Measurements from ENCODE around the gene DIP2A.
A peak's percentile ranks its signal among the peaks of the same experiment; 100 is the strongest.

Gene DIP2A, protein sequence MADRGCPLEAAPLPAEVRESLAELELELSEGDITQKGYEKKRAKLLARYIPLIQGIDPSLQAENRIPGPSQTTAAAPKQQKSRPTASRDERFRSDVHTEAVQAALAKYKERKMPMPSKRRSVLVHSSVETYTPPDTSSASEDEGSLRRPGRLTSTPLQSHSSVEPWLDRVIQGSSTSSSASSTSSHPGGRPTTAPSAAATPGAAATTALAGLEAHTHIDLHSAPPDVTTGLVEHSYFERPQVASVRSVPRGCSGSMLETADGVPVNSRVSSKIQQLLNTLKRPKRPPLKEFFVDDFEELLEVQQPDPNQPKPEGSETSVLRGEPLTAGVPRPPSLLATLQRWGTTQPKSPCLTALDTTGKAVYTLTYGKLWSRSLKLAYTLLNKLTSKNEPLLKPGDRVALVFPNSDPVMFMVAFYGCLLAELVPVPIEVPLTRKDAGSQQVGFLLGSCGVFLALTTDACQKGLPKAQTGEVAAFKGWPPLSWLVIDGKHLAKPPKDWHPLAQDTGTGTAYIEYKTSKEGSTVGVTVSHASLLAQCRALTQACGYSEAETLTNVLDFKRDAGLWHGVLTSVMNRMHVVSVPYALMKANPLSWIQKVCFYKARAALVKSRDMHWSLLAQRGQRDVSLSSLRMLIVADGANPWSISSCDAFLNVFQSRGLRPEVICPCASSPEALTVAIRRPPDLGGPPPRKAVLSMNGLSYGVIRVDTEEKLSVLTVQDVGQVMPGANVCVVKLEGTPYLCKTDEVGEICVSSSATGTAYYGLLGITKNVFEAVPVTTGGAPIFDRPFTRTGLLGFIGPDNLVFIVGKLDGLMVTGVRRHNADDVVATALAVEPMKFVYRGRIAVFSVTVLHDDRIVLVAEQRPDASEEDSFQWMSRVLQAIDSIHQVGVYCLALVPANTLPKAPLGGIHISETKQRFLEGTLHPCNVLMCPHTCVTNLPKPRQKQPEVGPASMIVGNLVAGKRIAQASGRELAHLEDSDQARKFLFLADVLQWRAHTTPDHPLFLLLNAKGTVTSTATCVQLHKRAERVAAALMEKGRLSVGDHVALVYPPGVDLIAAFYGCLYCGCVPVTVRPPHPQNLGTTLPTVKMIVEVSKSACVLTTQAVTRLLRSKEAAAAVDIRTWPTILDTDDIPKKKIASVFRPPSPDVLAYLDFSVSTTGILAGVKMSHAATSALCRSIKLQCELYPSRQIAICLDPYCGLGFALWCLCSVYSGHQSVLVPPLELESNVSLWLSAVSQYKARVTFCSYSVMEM (N-terminal part only)

DNA sequence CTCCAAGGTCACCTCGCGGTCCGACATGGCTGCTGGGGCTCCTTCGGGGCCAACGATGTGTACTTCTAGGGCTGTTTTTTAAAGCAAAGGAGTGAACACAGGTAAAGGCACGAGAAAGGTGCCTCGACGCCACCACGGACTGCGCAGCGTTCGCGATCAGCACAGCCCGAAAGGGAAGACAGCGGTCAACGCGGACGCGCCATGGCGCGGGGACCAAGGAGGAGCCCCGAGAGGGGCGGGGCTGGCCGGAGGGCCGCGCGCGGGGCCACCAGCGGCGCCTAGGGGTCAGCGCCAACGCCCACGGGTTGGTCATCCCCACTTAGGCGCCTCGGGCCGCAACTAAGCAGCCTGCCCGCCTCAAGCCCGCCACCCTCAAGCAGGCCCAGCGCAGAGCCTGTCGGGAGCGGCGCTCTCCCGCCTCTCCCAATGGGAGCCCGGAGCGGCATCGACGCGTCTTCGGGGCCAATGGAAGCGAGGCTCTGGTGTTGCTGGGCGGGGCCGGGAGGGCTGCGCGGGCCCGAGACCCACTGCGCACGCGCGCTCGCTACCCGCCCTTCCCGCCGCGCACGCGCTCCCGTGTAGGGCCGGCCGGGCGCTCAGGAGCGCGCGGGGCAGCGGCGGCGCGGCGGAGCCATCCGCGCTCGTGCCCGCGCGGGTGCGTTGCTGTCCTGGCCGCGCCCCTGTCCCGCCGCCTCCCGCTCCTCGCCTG, at the start of gene DIP2A:
Gene DIP2A, plus strand, starts transcription at position 577 of the 709 bp plus-strand sequence. CDS start 241 bp downstream, outside the sequence.
- Histone ChIP-seq H3K4me3 (ENCODE audit: low read length) (peak within 1 kb of the TSS; percentile 96), H3K27me3 (ENCODE audit: control insufficient read depth, insufficient read depth, low read length) (no peaks in the 10 kb centered on the region), H3K4me1 (ENCODE audit: control insufficient read depth, insufficient read depth, low read length) (no peaks in the 10 kb centered on the region), H3K9me3 (ENCODE audit: control insufficient read depth, insufficient read depth, low read length) (no peaks in the 10 kb centered on the region), H3K36me3 (ENCODE audit: control insufficient read depth, insufficient read depth, low read length) (0 out of 2 replicates have a peak, but pooled peaks cover 2% of the 10 kb centered on the region), H3K27ac (ENCODE audit: low read length) (no peak within 1 kb of the TSS)
- peak; percentile 86 for DNase-seq (ENCODE audit: low read depth, low spot score)
- no CpG with 5 or more reads among the region's 91 CpGs for WGBS (ENCODE audit: insufficient coverage, insufficient read length)

DNA sequence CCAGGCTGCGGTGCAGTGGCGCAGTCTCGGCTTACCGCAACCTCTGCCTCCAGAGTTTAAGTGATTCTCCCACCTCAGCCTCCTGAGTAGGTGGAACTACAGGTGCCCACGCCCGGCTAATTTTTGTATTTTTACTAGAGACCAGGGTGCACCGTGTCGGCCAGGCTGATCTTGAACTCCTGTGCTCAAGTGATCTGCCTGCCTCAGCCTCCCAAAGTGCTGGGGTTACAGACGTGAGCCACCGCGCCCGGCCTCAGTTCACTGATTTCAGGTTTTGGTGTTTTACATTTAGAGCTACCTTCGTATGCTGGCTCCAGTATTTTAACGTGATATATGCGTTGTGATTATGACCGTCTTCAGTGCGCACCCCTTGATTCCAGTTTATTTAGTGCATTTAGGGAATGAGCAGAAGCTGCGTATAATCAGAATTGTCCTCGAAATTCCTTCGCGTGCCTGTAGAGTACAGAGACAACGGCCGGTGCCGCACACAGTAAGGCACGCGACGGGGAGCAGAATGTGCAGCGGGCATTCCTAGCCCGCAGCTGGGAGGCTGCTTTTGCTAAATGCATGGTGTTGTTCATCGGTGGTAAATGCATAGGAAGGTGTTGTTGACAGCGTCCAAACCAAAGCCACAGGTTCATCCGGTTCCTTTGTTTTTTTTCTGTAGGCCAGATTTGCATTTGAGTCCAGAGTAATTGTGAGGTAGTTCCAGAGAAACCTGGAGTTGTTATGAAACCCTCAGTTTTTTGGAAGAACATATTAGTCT, 48.9 kb upstream of the DIP2A start:
- Histone ChIP-seq H3K4me3 (ENCODE audit: low read length) (no peak overlapping the region), H3K36me3 (ENCODE audit: control insufficient read depth, insufficient read depth, low read length) (0 out of 2 replicates have a peak, but pooled peaks cover 7% of the 10 kb centered on the region), H3K27me3 (ENCODE audit: control insufficient read depth, insufficient read depth, low read length) (no peaks in the 10 kb centered on the region), H3K27ac (ENCODE audit: low read length) (no peak overlapping the region), H3K4me1 (ENCODE audit: control insufficient read depth, insufficient read depth, low read length) (peaks cover 2% of the 10 kb centered on the region), H3K9me3 (ENCODE audit: control insufficient read depth, insufficient read depth, low read length) (no peaks in the 10 kb centered on the region)
- no CpG with 5 or more reads among the region's 32 CpGs for WGBS (ENCODE audit: insufficient coverage, insufficient read length)
- DNase-seq (ENCODE audit: low read depth, low spot score), result no peak

DNA sequence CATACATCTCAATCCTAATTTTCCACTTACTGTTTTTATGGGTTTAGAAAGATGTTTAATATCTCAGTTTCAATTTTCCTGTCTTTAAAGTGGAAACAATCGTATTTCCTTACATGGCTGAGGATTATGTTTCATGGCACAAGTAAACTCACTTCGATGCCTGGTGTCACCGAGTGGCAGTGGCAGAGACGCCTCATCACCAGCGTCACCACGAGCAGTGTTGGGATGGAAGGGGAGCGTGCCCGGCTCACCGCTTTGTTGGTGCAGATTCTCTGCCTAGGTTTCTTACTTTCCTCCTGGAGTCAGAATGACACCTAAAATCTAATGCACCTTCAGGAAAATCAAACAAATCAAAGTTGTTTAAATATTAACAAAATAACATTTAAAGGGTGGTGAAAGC, 48.2 kb upstream of the DIP2A start:
- no peaks in the 10 kb centered on the region for H3K27me3 ChIP-seq (ENCODE audit: control insufficient read depth, insufficient read depth, low read length)
- H3K36me3 ChIP-seq (ENCODE audit: control insufficient read depth, insufficient read depth, low read length), result 0 out of 2 replicates have a peak, but pooled peaks cover 7% of the 10 kb centered on the region
- H3K27ac ChIP-seq (ENCODE audit: low read length), result no peak overlapping the region
- no peaks in the 10 kb centered on the region for H3K9me3 ChIP-seq (ENCODE audit: control insufficient read depth, insufficient read depth, low read length)
- no peak for DNase-seq (ENCODE audit: low read depth, low spot score)
- WGBS (ENCODE audit: insufficient coverage, insufficient read length), result no CpG with 5 or more reads among the region's 9 CpGs
- no peak overlapping the region for H3K4me3 ChIP-seq (ENCODE audit: low read length)
- H3K4me1 ChIP-seq (ENCODE audit: control insufficient read depth, insufficient read depth, low read length), result peaks cover 2% of the 10 kb centered on the region

DNA sequence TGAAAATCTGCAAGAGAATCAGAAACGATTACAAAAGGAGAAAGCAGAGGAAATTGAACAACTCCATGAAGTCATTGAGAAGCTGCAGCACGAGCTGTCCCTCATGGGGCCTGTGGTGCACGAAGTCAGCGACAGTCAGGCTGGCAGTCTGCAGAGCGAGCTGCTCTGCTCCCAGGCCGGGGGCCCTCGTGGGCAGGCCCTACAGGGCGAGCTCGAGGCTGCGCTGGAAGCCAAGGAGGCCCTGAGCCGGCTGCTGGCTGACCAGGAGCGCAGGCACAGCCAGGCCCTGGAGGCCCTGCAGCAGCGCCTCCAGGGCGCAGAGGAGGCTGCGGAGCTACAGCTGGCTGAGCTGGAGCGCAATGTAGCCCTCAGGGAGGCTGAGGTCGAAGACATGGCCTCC, 47.5 kb upstream of the DIP2A start:
- Histone ChIP-seq H3K4me1 (ENCODE audit: control insufficient read depth, insufficient read depth, low read length) (peaks cover 2% of the 10 kb centered on the region), H3K27me3 (ENCODE audit: control insufficient read depth, insufficient read depth, low read length) (no peaks in the 10 kb centered on the region), H3K4me3 (ENCODE audit: low read length) (no peak overlapping the region), H3K27ac (ENCODE audit: low read length) (no peak overlapping the region), H3K9me3 (ENCODE audit: control insufficient read depth, insufficient read depth, low read length) (no peaks in the 10 kb centered on the region), H3K36me3 (ENCODE audit: control insufficient read depth, insufficient read depth, low read length) (0 out of 2 replicates have a peak, but pooled peaks cover 10% of the 10 kb centered on the region)
- DNase-seq (ENCODE audit: low read depth, low spot score), result no peak
- no CpG with 5 or more reads among the region's 17 CpGs for WGBS (ENCODE audit: insufficient coverage, insufficient read length)

DNA sequence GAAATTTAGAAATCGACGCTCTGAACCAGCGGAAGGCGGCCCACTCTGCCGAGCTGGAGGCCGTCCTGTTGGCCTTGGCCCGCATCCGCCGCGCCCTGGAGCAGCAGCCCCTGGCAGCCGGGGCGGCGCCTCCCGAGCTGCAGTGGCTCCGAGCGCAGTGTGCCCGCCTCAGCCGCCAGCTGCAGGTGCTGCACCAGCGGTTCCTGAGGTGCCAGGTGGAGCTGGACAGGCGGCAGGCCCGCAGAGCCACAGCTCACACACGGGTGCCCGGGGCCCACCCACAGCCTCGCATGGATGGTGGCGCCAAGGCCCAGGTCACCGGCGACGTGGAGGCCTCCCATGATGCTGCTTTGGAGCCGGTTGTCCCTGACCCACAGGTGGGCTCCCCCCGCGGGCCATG, 47.0 kb upstream of the DIP2A start:
- no peaks in the 10 kb centered on the region for H3K9me3 ChIP-seq (ENCODE audit: control insufficient read depth, insufficient read depth, low read length)
- peaks cover 14% of the 10 kb centered on the region for H3K36me3 ChIP-seq (ENCODE audit: control insufficient read depth, insufficient read depth, low read length)

DNA sequence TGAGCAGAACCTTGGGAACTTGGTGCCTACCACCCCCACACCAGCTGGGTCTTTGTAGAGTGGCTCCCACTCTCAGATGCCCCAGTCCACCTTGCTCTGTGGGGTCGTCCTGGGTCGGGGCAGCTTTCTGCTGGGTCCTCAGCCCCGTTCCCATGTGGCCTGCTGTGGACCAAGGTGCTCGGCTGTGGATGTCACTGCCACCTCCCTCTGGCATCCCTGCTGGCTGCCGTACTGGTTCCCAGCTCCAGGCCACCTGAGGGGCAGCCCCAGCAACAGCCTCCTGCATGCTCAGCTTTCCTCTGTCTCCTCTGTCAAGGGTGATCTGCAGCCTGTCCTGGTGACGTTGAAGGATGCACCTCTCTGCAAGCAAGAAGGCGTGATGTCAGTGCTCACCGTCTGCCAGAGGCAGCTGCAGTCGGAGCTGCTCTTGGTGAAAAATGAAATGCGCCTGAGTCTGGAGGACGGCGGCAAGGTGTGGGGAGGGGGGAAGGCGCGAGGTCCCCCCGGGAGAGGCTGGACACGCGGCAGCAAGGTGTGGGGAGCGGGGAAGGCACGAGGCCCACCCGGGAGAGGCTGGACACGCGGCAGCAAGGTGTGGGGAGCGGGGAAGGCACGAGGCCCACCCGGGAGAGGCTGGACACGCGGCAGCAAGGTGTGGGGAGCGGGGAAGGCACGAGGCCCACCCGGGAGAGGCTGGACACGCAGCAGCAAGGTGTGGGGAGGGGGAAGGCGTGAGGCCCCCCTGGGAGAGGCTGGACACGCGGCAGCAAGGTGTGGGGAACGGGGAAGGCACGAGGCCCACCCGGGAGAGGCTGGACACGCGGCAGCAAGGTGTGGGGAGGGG, 45.9 kb upstream of the DIP2A start:
- no peak overlapping the region for H3K27ac ChIP-seq (ENCODE audit: low read length)

More for the DNA sequence above, 47.0 kb upstream of the DIP2A start:
- DNase-seq (ENCODE audit: low read depth, low spot score), result no peak
- no peaks in the 10 kb centered on the region for H3K27me3 ChIP-seq (ENCODE audit: control insufficient read depth, insufficient read depth, low read length)
- H3K27ac ChIP-seq (ENCODE audit: low read length), result no peak overlapping the region
- H3K4me1 ChIP-seq (ENCODE audit: control insufficient read depth, insufficient read depth, low read length), result peaks cover 2% of the 10 kb centered on the region
- WGBS (ENCODE audit: insufficient coverage, insufficient read length), result no CpG with 5 or more reads among the region's 31 CpGs
- no peak overlapping the region for H3K4me3 ChIP-seq (ENCODE audit: low read length)

DNA sequence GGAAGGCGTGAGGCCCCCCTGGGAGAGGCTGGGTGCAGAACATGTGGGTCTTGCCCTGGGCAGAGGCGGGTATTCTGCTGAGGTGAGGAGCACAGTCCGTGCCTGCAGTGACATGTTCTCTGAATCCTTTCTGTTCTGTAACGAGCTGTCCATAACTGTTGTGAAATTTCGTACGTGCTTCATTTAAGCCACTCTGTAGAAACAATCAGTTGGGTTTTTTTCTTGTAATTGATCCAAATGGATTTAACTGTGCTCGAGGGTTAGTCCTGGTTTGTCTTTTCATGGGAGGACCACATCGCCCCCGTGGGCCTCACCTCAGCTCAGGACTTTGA, 45.4 kb upstream of the DIP2A start:
- Histone ChIP-seq H3K27me3 (ENCODE audit: control insufficient read depth, insufficient read depth, low read length) (no peaks in the 10 kb centered on the region), H3K27ac (ENCODE audit: low read length) (no peak overlapping the region), H3K4me3 (ENCODE audit: low read length) (no peak overlapping the region), H3K36me3 (ENCODE audit: control insufficient read depth, insufficient read depth, low read length) (peaks cover 15% of the 10 kb centered on the region), H3K4me1 (ENCODE audit: control insufficient read depth, insufficient read depth, low read length) (peaks cover 2% of the 10 kb centered on the region), H3K9me3 (ENCODE audit: control insufficient read depth, insufficient read depth, low read length) (no peaks in the 10 kb centered on the region)
- no peak for DNase-seq (ENCODE audit: low read depth, low spot score)
- WGBS (ENCODE audit: insufficient coverage, insufficient read length), result no CpG with 5 or more reads among the region's 9 CpGs

More for the DNA sequence above, 45.9 kb upstream of the DIP2A start:
- no CpG with 5 or more reads among the region's 39 CpGs for WGBS (ENCODE audit: insufficient coverage, insufficient read length)
- Histone ChIP-seq H3K4me1 (ENCODE audit: control insufficient read depth, insufficient read depth, low read length) (peaks cover 2% of the 10 kb centered on the region), H3K9me3 (ENCODE audit: control insufficient read depth, insufficient read depth, low read length) (no peaks in the 10 kb centered on the region), H3K4me3 (ENCODE audit: low read length) (no peak overlapping the region), H3K36me3 (ENCODE audit: control insufficient read depth, insufficient read depth, low read length) (peaks cover 15% of the 10 kb centered on the region), H3K27me3 (ENCODE audit: control insufficient read depth, insufficient read depth, low read length) (no peaks in the 10 kb centered on the region)
- DNase-seq (ENCODE audit: low read depth, low spot score), result no peak

DNA sequence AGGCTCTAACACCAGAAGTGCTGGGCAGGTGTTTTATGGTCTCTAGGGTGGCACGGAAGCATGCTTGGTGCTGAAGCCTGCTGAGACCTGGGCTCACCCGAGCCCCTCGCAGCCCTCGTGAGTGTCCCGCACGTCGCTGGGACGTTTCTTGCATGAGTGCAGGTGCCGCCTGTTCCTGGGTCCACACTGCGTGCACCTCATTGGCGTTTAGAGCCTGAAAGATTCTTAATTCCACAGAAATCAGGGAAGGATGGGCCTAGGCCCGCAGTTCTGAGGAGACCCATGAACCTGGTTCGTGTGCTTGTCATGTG, 43.8 kb upstream of the DIP2A start:
- Histone ChIP-seq H3K4me3 (ENCODE audit: low read length) (no peak overlapping the region), H3K27ac (ENCODE audit: low read length) (no peak overlapping the region), H3K36me3 (ENCODE audit: control insufficient read depth, insufficient read depth, low read length) (peaks cover 15% of the 10 kb centered on the region), H3K4me1 (ENCODE audit: control insufficient read depth, insufficient read depth, low read length) (peaks cover 2% of the 10 kb centered on the region), H3K27me3 (ENCODE audit: control insufficient read depth, insufficient read depth, low read length) (no peaks in the 10 kb centered on the region), H3K9me3 (ENCODE audit: control insufficient read depth, insufficient read depth, low read length) (no peaks in the 10 kb centered on the region)
- no peak for DNase-seq (ENCODE audit: low read depth, low spot score)
- WGBS (ENCODE audit: insufficient coverage, insufficient read length), result no CpG with 5 or more reads among the region's 13 CpGs

DNA sequence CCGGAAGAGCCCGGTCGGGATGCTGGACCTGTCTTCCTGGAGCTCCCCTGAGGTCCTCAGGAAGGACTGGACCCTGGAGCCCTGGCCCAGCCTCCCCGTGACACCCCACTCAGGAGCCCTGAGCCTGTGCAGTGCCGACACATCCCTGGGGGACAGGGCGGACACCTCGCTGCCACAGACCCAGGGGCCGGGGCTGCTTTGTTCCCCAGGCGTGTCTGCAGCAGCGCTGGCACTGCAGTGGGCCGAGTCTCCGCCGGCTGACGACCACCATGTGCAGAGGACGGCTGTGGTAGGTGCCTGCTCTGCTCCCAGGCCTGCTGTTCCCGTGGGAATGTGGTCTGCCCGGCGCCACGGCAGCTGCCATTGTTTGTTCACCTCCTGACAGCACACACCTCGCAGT, 42.1 kb upstream of the DIP2A start:
- no peak overlapping the region for H3K4me3 ChIP-seq (ENCODE audit: low read length)
- no peaks in the 10 kb centered on the region for H3K4me1 ChIP-seq (ENCODE audit: control insufficient read depth, insufficient read depth, low read length)
- H3K27me3 ChIP-seq (ENCODE audit: control insufficient read depth, insufficient read depth, low read length), result no peaks in the 10 kb centered on the region
- H3K36me3 ChIP-seq (ENCODE audit: control insufficient read depth, insufficient read depth, low read length), result peaks cover 14% of the 10 kb centered on the region
- no peak overlapping the region for H3K27ac ChIP-seq (ENCODE audit: low read length)
- DNase-seq (ENCODE audit: low read depth, low spot score), result no peak
- H3K9me3 ChIP-seq (ENCODE audit: control insufficient read depth, insufficient read depth, low read length), result no peaks in the 10 kb centered on the region
- WGBS (ENCODE audit: insufficient coverage, insufficient read length), result no CpG with 5 or more reads among the region's 20 CpGs

Data from iPS DF 6.9 (cell line).